Panc1 (cell line): ENCODE results near the gene ARHGEF38.

Source experiments
- REST ChIP-seq, 2 experiments: IDR thresholded peaks; 2 replicates each; pipeline ENCODE4 v1.6.1; 2011 to 2012; ENCODE audit warnings: low read depth in 2 of 2, control low read depth in 1 of 2, low read length in 1 of 2, mild to moderate bottlenecking in 1 of 2, moderate library complexity in 1 of 2; ENCODE audit not compliant: insufficient read depth in 1 of 2
- TF ChIP-seq, protein P1 (sequence below): fragments of 450-650 bp; IDR thresholded peaks from 2 replicates; pipeline ENCODE4 v1.5.1; 2017; ENCODE audit warnings: mild to moderate bottlenecking

DNA sequence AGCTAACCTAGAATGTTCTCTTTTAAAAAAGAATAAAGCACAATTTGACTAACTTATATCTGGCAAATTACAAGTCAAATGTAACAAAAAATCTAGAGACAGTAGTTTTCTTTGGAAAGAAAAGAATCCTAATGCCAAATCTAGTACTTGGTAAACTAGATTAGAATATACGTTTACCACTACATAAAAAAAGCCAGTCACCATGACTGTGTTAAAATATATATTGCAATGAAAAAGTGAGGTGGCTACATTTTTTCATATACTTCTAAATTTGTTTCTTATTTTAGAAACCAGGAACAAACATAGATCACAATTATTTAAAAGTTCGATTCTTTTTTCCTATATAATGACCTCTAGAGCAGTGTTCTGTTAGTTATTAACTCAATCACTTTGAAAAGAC lies 48.9 kb upstream of the ARHGEF38 start:
- TF ChIP-seq, protein P1, sequence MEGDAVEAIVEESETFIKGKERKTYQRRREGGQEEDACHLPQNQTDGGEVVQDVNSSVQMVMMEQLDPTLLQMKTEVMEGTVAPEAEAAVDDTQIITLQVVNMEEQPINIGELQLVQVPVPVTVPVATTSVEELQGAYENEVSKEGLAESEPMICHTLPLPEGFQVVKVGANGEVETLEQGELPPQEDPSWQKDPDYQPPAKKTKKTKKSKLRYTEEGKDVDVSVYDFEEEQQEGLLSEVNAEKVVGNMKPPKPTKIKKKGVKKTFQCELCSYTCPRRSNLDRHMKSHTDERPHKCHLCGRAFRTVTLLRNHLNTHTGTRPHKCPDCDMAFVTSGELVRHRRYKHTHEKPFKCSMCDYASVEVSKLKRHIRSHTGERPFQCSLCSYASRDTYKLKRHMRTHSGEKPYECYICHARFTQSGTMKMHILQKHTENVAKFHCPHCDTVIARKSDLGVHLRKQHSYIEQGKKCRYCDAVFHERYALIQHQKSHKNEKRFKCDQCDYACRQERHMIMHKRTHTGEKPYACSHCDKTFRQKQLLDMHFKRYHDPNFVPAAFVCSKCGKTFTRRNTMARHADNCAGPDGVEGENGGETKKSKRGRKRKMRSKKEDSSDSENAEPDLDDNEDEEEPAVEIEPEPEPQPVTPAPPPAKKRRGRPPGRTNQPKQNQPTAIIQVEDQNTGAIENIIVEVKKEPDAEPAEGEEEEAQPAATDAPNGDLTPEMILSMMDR: no peak
- no peak for TF ChIP-seq REST (IDR thresholded peaks at IDR 0.05; ENCODE audit: insufficient read depth in 1 of 2, low read depth in 2 of 2, low read length in 1 of 2)
